Mesodermal cell (in vitro differentiated cells): Measurements from ENCODE around the gene SOBP.

ENCODE experiments used
- H3K27ac ChIP-seq: 2 replicates; pipeline ENCODE4 v1.7.0; 2013; ENCODE audit warnings: mild to moderate bottlenecking, low read depth, low read length, moderate library complexity; ENCODE audit not compliant: severe bottlenecking
- H3K36me3 ChIP-seq: 2 replicates; pipeline ENCODE4 v1.7.1; 2013; ENCODE audit warnings: mild to moderate bottlenecking, low read length, moderate library complexity; ENCODE audit not compliant: control insufficient read depth, insufficient read depth
- H3K4me1 ChIP-seq: one replicate; pipeline ENCODE4 v1.7.1; 2013; ENCODE audit warnings: mild to moderate bottlenecking, low read length; ENCODE audit not compliant: insufficient read depth, control insufficient read depth, poor library complexity, severe bottlenecking
- H3K4me3 ChIP-seq: 2 replicates; pipeline ENCODE4 v1.7.0; 2013; ENCODE audit warnings: low read length, control low read depth, mild to moderate bottlenecking; ENCODE audit not compliant: insufficient read depth, poor library complexity, severe bottlenecking; ENCODE audit errors: extremely low read depth
- H3K9me3 ChIP-seq: 2 replicates; pipeline ENCODE4 v1.7.1; 2013; ENCODE audit warnings: mild to moderate bottlenecking, low read length, moderate library complexity; ENCODE audit not compliant: control insufficient read depth
- WGBS, 2 experiments: methylation state at CpG; one replicate each; pipeline ENCODE4 v1.1.5; 2013; ENCODE audit warnings: missing lambda C conversion rate in 2 of 2; ENCODE audit not compliant: insufficient coverage in 2 of 2; 5-methylcytosine and 5-hydroxymethylcytosine counted together

SOBP gene

DNA sequence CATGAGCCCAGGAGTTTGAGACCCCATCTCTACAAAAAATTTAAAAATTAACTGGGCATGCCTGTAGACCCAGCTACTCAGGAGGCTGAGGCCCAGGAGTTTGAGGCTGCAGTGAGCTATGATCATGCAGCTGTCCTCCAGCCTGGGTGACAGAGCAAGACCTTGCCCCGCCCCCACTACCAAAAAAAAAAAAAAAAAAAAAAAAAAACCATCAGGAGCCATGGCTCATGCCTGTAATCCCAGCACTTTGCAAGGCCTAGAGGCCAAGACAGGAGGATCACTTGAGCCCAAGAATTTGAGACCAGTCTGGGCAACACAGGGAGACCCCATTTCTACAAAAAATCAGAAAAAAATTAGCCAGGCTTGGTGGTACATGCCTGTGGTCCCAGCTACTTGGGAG is 159.1 kb downstream of the SOBP start:
- Histone ChIP-seq H3K36me3 (no peaks in the 10 kb centered on the region), H3K9me3 (no peaks in the 10 kb centered on the region), H3K4me3 (no peak overlapping the region), H3K27ac (no peak overlapping the region), H3K4me1 (no peaks in the 10 kb centered on the region)
- 86% methylated on average over 1 of the region's 1 CpG; no CpG with 5 or more reads in 1 of the 2 experiments for WGBS, 2 experiments

DNA sequence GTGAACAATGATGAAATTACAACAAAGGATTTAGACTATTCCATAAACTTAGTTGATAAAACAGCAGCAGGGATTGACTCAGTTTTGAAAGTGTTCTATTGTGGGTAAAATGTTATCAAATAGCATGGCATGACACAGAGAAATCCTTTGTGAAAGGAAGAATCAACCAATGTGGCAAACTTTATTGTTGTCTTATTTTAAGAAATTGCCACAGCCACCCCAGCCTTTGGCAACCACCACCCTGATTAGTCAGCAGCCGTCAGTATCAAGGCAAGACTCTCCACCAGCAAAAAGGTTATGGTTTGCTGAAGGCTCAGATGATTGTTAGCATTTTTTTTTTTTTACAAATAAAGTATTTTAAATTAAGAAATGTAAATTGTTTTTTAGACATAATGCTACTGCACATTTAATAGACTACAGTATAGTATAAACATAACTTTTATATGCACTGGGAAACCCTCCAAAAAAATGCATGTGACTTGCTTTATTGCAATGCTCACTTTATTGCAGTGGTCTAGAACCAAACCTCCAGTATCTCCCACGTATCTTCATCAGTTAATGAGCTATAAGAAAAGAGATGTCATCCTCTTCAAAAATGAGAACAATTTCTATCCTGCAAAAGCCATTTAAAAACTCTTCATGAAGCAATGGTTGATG is 162.7 kb downstream of the SOBP start:
- Histone ChIP-seq H3K4me3 (no peak overlapping the region), H3K27ac (no peak overlapping the region), H3K4me1 (peaks cover 15% of the 10 kb centered on the region), H3K9me3 (no peaks in the 10 kb centered on the region), H3K36me3 (no peaks in the 10 kb centered on the region)
- WGBS, 2 experiments: no CpG with 5 or more reads among the region's 2 CpGs

DNA sequence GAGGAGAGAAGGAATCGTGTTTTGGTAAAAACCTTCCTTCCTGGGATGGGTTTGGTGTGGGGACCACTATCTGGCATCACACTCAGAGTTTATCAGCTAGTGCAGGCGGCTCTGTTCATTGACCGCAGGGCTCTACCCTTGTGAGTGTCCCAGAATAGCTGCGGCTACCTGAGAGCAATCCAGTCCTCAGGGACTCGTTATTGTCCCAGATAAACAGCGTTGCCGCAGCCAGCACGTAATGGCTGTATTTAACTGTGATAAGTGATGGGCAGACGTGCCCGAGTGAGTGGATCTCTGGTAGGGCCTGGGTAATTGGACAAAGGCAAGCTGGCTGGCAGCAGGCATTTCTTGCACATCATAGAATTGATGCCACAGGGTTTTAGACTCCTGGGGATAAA is 163.3 kb downstream of the SOBP start:
- H3K9me3 ChIP-seq: no peaks in the 10 kb centered on the region
- H3K4me3 ChIP-seq: no peak overlapping the region
- WGBS, 2 experiments: 93 to 99% methylated on average over 6 to 10 of the region's 10 CpGs

DNA sequence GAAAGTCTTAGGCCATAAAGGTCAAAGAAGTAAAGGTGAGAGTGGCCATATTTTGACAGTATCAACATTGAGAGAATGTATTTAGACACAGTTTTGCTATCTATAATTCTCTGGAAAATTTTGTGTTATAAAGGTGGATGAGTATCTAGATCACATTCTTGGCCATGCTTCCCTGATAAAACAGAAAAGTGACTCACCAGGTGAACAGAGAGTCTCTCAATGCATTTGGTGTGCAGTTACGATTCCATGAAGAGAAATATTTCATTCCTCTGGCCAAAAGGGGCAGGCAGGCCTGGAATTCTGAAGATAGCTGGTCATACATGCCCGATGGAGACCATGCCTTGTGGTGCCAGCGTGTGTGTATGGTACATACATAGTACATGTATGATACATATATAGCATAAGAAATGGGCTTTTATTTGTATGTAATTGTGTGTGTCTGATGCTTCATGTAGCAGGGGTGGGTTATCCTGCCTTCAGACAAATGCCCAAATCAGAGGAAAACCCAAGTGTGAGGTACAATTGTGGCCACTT is 164.0 kb downstream of the SOBP start:
- Histone ChIP-seq H3K36me3 (no peaks in the 10 kb centered on the region), H3K4me3 (no peak overlapping the region), H3K27ac (no peak overlapping the region), H3K9me3 (no peaks in the 10 kb centered on the region), H3K4me1 (peaks cover 18% of the 10 kb centered on the region)
- WGBS, 2 experiments: 83 to 100% methylated on average over 1 of the region's 3 CpGs

More for the DNA sequence above, 163.3 kb downstream of the SOBP start:
- no peak overlapping the region for H3K27ac ChIP-seq
- H3K4me1 ChIP-seq: peaks cover 18% of the 10 kb centered on the region
- H3K36me3 ChIP-seq: no peaks in the 10 kb centered on the region

DNA sequence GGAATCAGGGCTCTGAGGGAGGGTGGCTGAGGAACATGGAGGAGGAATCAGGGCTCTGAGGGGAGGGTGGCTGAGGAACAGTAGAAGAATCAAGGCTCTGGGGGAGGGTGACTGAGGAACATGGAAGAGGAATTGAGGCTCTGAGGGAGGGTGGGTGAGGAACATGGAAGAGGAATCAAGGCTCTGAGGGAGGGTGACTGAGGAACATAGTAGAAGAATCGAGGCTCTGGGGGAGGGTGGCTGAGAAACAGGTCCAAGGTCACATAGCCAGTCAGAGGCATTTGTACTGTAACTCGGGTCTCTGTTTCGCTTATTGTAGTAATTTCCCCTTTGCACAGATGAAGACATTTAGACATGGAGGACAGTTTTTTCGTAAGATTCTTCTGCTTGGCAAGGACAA is 164.8 kb downstream of the SOBP start:
- 92 to 100% methylated on average over 3 of the region's 4 CpGs for WGBS, 2 experiments
- Histone ChIP-seq H3K36me3 (no peaks in the 10 kb centered on the region), H3K9me3 (no peaks in the 10 kb centered on the region), H3K27ac (no peak overlapping the region), H3K4me3 (no peak overlapping the region), H3K4me1 (peaks cover 18% of the 10 kb centered on the region)

DNA sequence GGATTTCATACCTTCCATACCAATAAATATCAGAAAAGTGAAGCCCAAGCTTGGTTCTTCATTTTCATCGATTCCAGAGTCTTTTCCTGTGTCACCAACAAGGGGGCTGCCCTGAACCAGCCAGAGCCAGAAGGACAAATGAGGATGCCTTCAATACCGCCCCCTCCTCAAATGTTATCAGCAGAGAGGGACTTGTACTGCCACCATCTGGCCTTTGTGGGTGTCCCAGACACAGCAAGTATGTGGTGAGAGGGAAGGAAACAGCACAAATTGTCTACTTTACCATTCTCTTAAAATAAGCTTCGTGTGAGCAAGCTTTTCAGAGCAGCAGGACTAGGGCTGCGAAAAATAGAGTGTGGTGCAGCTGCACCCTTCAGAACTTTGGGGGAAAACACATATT is 165.3 kb downstream of the SOBP start:
- 0% methylated on average over 1 of the region's 4 CpGs; no CpG with 5 or more reads in 1 of the 2 experiments for WGBS, 2 experiments
- H3K27ac ChIP-seq: no peak overlapping the region
- H3K36me3 ChIP-seq: no peaks in the 10 kb centered on the region
- H3K4me3 ChIP-seq: no peak overlapping the region
- peaks cover 18% of the 10 kb centered on the region for H3K4me1 ChIP-seq
- no peaks in the 10 kb centered on the region for H3K9me3 ChIP-seq

DNA sequence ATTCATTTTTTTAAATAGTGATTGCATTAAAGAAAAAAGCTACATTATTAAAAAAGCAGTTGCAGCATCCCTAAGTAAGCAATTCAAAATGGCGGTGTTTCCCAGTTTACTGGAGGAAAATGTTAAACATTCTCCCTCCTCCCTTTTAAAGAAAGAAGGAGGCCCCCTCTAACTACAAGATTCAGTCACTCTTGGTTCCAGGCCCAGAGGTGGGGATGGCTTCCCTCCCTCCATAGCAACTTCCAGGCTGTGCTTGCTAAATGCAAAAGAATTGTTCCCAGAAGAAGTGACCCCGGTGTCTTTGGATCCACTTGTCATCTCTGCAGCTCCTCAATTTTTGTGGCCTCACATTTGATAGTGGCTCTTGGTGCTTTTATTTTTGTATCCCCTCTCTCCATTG is 165.9 kb downstream of the SOBP start:
- H3K27ac ChIP-seq: no peak overlapping the region
- no peaks in the 10 kb centered on the region for H3K9me3 ChIP-seq
- H3K4me1 ChIP-seq: peaks cover 18% of the 10 kb centered on the region
- H3K36me3 ChIP-seq: no peaks in the 10 kb centered on the region
- H3K4me3 ChIP-seq: no peak overlapping the region
- 100% methylated on average over 1 of the region's 2 CpGs; no CpG with 5 or more reads in 1 of the 2 experiments for WGBS, 2 experiments

DNA sequence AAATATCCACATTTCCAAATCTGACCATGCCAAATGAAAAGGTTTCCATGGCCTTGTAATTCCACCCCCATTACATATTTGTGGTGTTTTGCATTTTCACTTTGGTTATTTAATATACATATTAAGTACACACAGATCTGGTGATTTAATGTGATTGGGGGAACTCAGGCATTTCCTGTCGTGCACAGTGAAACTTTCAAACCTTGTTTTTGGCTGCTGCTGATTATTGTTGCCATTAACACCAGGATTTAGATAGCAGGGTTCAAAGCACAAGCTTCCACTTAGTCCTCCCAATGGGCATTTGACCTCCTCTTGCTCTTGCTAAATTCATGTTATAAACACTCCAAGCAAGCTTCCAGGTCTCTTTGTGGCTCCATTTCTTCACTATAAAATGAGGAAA is 166.5 kb downstream of the SOBP start:
- 80 to 100% methylated on average over 1 of the region's 1 CpG for WGBS, 2 experiments
- Histone ChIP-seq H3K27ac (no peak overlapping the region), H3K36me3 (no peaks in the 10 kb centered on the region), H3K4me1 (peaks cover 18% of the 10 kb centered on the region), H3K9me3 (no peaks in the 10 kb centered on the region), H3K4me3 (no peak overlapping the region)

DNA sequence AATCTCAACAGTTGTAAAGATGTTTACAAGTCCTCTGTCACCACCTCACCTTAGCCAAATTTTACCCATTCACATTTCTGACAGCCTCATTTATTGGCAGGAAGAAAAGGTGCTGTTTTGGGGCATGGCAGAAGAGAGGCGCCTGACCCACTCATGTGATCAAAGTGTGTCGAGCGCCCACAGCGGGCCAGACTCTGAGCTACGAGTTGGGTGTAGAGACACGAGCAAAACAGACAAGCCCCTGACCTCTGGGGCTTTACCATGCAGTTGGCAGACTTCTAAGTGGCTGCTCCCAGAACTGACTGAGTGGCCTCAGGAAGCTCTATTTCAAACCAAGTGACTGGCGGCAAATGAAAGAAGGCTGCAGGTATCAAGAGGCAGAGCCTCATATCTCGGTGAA is 167.0 kb downstream of the SOBP start:
- no peak overlapping the region for H3K4me3 ChIP-seq
- peaks cover 18% of the 10 kb centered on the region for H3K4me1 ChIP-seq
- H3K9me3 ChIP-seq: no peaks in the 10 kb centered on the region
- H3K36me3 ChIP-seq: no peaks in the 10 kb centered on the region
- no peak overlapping the region for H3K27ac ChIP-seq
- WGBS, 2 experiments: 95% methylated on average over 7 of the region's 8 CpGs

DNA sequence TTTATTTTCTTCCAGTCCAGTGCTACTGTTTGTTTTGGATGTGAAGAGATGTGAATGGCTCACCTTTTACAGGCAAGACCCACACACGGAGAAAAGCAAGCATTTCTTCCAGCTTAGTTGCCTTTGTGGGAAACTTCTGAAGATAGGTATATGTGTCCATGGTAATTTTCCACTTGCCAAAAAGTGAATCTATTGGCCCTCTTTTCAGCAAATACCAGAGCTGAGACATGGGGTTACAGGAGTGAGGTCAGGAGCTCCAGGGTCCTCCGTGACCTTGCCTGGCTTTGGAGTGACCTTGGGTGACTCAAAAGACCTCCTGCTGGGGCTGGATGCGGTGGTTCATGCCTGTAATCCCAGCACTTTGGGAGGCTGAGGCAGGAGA is 167.4 kb downstream of the SOBP start:
- no peaks in the 10 kb centered on the region for H3K9me3 ChIP-seq
- peaks cover 18% of the 10 kb centered on the region for H3K4me1 ChIP-seq
- H3K4me3 ChIP-seq: no peak overlapping the region
- WGBS, 2 experiments: 79 to 92% methylated on average over 2 to 3 of the region's 3 CpGs
- no peaks in the 10 kb centered on the region for H3K36me3 ChIP-seq
- no peak overlapping the region for H3K27ac ChIP-seq

DNA sequence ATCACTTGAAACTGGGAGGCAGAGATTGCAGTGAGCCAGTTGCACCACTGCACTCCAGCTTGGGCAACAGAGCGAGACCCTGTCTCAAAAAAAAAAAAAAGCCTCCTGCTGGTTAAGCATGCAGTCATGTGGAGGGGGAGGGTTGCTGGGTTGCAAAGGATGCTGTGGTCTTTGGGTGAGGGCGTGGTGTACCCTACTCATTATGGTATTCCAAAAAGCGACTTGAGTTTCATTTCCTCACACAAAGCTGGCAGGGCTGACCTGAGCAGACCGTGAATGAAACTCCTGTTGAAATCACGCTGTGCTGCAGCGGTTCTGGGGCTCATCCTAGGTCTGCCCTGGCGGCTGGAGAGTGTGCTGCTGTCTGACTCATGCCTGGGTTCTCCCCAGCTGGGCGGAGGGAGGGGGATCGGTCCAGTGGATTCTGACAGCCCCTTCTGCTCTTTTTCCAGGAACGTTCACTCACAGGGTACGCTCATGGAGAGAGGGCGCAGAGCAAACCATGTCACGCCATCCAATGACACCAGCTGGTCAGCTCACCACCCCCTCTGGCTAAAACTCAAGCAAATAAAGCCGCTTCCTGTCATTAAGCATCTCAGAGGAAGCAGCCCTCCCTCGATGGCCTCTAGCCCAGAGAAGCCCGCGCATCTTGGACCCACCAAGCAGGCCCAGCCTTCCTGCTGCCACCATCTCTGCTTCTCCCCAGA is 168.0 kb downstream of the SOBP start:
- no peaks in the 10 kb centered on the region for H3K36me3 ChIP-seq
- H3K27ac ChIP-seq: no peak overlapping the region
- 76 to 86% methylated on average over 12 to 14 of the region's 17 CpGs for WGBS, 2 experiments
- no peaks in the 10 kb centered on the region for H3K9me3 ChIP-seq
- peaks cover 18% of the 10 kb centered on the region for H3K4me1 ChIP-seq
- H3K4me3 ChIP-seq: no peak overlapping the region
